ENCODE results near the gene ERC1. TPM values are rescaled to one million over a fixed set of nuclear protein-coding genes. Genes with fewer than 3 reads are reported as not detected.
A peak's percentile ranks its signal among the peaks of the same experiment; 100 is the strongest.

Gene ERC1
- total and polyA plus RNA-seq, 12 donors: 6.5 to 67.5 (median 47.5) TPM

- Histone ChIP-seq H3K27me3 (no peaks in the 10 kb centered on the region), H3K4me1 (peaks cover 0 to 35% (median 11%) of the 10 kb centered on the region in 9 donors), H3K36me3 (peaks cover 0 to 29% (median 0%) of the 10 kb centered on the region in 9 donors), H3K27ac (peak overlapping the region in 1 of 10 donors; percentile 16), H3K4me3 (no peak overlapping the region), H3K9me3 (no peaks in the 10 kb centered on the region)
- DNase-seq: no peak
- WGBS, 2 donors: 66 to 69% methylated on average over 6 of the region's 6 CpGs
- no peak for ATAC-seq
- intact Hi-C loops (cut with DNase I): loop anchor here in 7 of 10 donors (5.0 to 10.0 kb wide), 9 partner anchors 34 to 641 kb away; partner anchors contain the start of gene WNK1 (in 3 of the 7)
- TF ChIP-seq CTCF (IDR thresholded peaks at IDR 0.05): no peak
These were observed 44.4 kb upstream of the ERC1 start for GRCh38 chr12:946631-947030.

DNA sequence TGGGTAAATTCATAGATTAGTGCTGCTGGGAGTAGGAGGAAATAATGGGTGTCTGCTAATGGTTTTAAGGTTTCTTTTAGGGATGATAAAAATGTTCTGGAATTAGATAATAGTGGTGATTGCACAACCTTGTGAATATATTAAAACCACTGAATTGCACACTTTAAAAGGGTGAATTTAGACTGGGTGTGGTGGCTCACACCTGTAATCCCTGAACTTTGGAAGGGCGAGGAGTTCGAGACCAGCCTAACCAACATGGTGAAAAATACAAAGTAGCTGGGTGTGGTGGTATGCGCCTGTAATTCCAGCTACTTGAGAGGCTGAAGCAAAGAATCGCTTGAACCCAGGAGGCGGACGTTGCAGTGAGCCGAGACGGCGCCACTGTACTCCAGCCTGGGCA lies 42.8 kb upstream of the ERC1 start:
- H3K4me1 ChIP-seq: peaks cover 0 to 34% (median 11%) of the 10 kb centered on the region in 9 donors
- peak overlapping the region in 9 of 10 donors; percentile 85 to 96 (median 92) for H3K27ac ChIP-seq
- WGBS, 2 donors: 91 to 93% methylated on average over 9 of the region's 9 CpGs
- H3K4me3 ChIP-seq: peak overlapping the region; percentile 54 to 96 (median 78)
- no peak for ATAC-seq
- no peak for DNase-seq
- no peaks in the 10 kb centered on the region for H3K27me3 ChIP-seq
- intact Hi-C loops (cut with DNase I): loop anchor here in 7 of 10 donors (2.0 to 10.0 kb wide), 11 partner anchors 36 to 639 kb away; partner anchors contain the start of genes WNK1 (in 3 of the 7) and ERC1 (in 2 of the 7)
- H3K36me3 ChIP-seq: peaks cover 0 to 18% (median 0%) of the 10 kb centered on the region in 9 donors
- H3K9me3 ChIP-seq: no peaks in the 10 kb centered on the region
- TF ChIP-seq CTCF (IDR thresholded peaks at IDR 0.05): no peak

GRCh38 chr12:949453-950191 lies 41.4 kb upstream of the ERC1 start, which contains the start of gene RAD52:
RAD52 (minus strand) TSS chr12:949694; CDS start chr12:933058, 16,636 bp downstream.
- Histone ChIP-seq H3K27me3 (no peaks in the 10 kb centered on the region), H3K4me1 (peaks cover 0 to 38% (median 11%) of the 10 kb centered on the region in 9 donors), H3K27ac (peak within 1 kb of the TSS; percentile 65 to 96 (median 92)), H3K36me3 (peaks cover 0 to 6% (median 0%) of the 10 kb centered on the region in 9 donors), H3K9me3 (no peaks in the 10 kb centered on the region), H3K4me3 (peak within 1 kb of the TSS; percentile 54 to 96 (median 78))
- peak; percentile 96 to 100 (median 98) for TF ChIP-seq CTCF (IDR thresholded peaks at IDR 0.05)
- ATAC-seq: peak; percentile 97 to 98 (median 97)
- intact Hi-C loops (cut with DNase I): loop anchor here in 8 of 10 donors (1.0 to 10.0 kb wide), 18 partner anchors 37 to 1755 kb away; partner anchors contain the start of genes WNK1 (in 3 of the 8) and ERC1 (in 2 of the 8)
- peak; percentile 98 for DNase-seq
- WGBS, 2 donors: 0% methylated on average over 56 to 58 of the region's 58 CpGs

DNA sequence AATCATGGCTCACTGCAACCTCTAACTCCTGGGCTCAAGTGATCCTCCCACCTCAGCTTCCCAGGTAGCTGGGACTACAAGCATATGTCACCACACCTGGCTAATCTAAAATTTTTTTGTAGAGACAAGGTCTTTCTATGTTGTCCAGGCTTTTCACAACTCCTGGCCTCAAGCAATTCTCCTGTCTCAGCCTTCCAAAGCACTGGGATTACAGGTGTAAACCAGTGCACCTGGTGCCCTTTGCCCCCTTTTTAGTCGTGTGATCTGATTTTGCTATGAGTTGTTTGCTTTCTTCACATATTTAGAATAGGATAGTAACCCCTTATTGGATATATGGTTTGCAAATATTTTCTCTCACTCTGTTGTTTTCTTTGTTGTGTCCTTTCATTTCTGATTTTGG lies 39.8 kb upstream of the ERC1 start:
- ATAC-seq: no peak
- no peaks in the 10 kb centered on the region for H3K36me3 ChIP-seq
- WGBS, 2 donors: 49 to 58% methylated on average over 1 of the region's 1 CpG
- intact Hi-C loops (cut with DNase I): loop anchor here in 7 of 10 donors (2.0 to 10.0 kb wide), 7 partner anchors 36 to 1754 kb away; no protein-coding TSS in a partner anchor
- H3K27me3 ChIP-seq: no peaks in the 10 kb centered on the region
- H3K4me1 ChIP-seq: peaks cover 0 to 33% (median 11%) of the 10 kb centered on the region in 9 donors
- H3K27ac ChIP-seq: no peak overlapping the region
- no peak for TF ChIP-seq CTCF (IDR thresholded peaks at IDR 0.05)
- no peak for DNase-seq
- H3K9me3 ChIP-seq: no peaks in the 10 kb centered on the region
- H3K4me3 ChIP-seq: no peak overlapping the region

Measured in heart right ventricle (tissue), 16 donors.